GM18873 (cell line): ENCODE measurements around the gene PTCHD1.

Experiments used
- ATAC-seq: cut with Tn5 transposase; IDR thresholded peaks from one replicate; pipeline ENCODE4 v1.9.1; 2021; ENCODE audit warnings: mild to moderate bottlenecking, moderate library complexity, moderate number of reproducible peaks; ENCODE audit not compliant: unreplicated experiment, low FRiP score

PTCHD1 gene

GRCh38 chrX:23390979-23391378 lies 56.3 kb downstream of the PTCHD1 start:
- ATAC-seq = no peak

DNA sequence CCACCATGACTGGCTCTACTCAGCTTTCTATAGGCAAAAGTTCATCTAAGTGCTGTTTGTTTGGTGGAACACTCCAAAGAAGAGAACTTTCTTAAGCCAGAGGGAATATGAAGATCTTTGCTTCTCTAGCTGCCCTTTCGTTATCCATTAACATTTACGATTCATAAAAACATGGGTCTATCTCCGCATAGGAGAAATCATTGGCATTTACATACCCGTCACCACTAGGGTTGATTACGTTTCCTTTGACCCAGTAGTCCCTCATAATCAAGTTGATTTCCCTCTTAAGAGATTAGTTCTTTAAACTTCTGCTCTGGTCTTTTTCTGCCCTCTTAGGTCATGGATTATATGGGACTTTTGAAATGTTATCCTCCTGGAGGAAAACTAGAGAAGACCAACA lies 57.5 kb downstream of the PTCHD1 start:
- ATAC-seq = no peak

- no peak for ATAC-seq
Observed at GRCh38 chrX:23394421-23394820, 59.8 kb downstream of the PTCHD1 start.

DNA sequence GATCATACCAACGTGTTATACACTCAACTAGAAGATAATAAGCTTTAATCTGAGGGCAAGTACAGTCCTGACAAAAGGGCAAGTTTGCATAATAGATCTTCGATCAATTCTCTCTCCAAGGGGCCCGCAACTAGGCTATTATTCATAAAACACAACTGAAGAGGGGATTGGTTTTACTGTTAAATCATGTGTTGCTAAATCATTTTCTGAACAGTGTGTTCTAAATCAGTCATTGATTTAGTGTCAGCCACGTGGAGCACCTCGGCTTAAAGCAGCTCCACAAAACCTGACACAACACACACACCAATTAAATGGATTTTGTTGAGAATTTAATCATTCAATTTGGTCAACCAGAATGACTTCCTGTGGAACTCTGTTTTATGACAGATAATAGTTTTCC lies 61.6 kb downstream of the PTCHD1 start:
- no peak for ATAC-seq

DNA sequence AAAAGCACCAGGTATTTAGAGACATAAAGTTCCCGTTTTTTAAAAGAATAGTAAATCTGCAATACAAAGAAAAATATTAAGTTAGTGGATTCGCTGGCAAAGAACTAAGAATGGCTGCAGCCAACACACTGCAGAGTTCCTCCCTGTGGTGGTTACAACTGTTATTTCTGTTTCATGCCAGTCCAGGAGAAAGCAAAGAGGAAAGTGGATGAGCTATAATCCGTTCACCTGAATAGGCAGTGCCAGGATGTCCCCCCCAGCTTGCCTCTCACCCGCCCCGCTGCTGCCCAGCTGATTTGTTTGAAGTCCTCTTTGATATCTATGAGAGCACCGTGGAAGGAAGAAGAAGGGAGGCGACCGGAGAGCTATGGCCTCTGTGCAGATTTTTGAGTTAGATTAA lies 63.9 kb downstream of the PTCHD1 start:
- ATAC-seq = no peak

DNA sequence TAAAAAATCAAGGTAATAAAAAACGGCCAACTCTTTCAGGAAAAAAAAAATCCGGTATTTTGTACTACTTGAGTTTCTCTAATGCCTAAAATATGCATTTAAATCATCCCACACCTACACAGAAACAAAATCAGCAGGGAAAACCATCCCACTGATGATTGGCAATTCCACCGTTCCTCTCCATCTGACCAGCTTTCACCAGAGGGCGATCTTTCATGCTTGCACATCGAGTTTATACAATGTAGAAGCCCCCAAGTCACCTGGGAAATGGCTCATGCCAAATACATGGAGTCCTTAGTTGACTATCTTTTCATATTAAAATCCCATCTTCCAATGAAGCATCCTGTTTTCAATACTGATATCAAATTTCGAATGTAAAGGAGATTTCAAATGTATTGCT lies 69.2 kb downstream of the PTCHD1 start:
- no peak for ATAC-seq

GRCh38 chrX:23422912-23423311 lies 88.3 kb downstream of the PTCHD1 start:
- ATAC-seq = no peak

- no peak for ATAC-seq
Observed at GRCh38 chrX:23434356-23434884, 99.8 kb downstream of the PTCHD1 start.

DNA sequence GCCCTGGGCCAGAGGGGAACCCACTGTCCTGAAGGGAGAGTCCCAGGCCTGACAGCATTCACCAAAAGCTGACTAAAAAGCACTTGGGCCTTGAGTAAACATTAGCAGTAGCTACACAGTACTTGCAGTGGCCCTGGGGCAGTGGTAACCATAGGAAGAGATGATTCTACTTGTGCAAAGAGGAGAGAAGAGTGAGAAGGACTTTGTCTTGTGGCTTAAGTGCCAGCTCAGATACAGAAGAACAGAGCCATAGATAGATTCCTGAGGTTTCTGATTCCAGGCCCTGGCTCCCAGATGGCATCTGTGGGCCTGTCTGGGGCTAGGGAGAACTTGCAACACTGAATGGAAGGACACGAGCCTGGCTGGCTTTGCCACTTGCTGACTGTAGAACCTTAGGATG lies 100.5 kb downstream of the PTCHD1 start:
- no peak for ATAC-seq

- ATAC-seq = no peak
Observed at GRCh38 chrX:23435575-23435974, 100.9 kb downstream of the PTCHD1 start.

DNA sequence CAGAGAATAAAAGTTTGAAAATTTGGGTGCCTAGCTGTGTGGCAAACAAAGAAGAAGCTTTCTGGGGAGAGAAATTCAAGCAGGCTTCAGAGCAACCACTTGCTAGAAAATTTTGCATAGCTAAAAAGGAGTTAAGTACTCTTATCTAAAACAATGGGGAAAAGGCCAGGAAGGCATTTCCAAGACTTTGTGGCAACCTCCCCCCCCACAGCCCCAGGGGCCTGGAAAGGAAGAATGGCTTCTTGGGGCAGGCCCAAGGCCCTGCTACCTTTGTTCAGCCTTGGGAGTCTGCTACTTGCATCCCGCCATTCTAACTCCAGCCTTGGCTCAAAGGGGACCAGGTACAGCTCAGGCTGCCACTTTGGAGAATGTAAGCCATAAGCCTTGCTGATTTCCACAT lies 102.2 kb downstream of the PTCHD1 start:
- no peak for ATAC-seq

DNA sequence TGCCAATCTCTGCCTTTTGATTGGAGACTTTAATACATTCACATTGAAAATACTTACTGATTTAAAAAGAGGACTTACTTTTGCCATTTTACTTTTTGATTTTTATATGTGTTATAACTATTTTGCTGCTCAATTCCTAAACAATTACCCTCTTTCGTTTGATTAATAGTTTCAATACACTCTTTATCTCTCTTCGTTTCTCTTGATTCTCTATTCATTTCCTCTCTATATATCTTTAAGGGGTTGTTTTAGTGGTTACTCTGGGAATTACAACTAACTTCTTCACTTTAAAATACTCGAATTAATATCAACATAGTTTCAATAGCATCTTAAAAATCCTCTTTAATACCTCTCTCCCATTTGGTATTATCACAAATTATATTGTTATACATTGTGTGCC lies 116.6 kb downstream of the PTCHD1 start:
- no peak for ATAC-seq
